Stimulated activated CD4-positive, alpha-beta T cell treated with anti-CD3 and anti-CD28 coated beads, TNF-alpha, amount 100 ng/mL, for 24 hours (primary cell): ENCODE results near the gene SIX3.

ENCODE experiments used
- DNase-seq, 3 experiments: peaks; one replicate each; pipeline ENCODE4 v3.0.0-alpha.2; 2020; ENCODE audit warnings: low read depth in 3 of 3

SIX3 gene

DNA sequence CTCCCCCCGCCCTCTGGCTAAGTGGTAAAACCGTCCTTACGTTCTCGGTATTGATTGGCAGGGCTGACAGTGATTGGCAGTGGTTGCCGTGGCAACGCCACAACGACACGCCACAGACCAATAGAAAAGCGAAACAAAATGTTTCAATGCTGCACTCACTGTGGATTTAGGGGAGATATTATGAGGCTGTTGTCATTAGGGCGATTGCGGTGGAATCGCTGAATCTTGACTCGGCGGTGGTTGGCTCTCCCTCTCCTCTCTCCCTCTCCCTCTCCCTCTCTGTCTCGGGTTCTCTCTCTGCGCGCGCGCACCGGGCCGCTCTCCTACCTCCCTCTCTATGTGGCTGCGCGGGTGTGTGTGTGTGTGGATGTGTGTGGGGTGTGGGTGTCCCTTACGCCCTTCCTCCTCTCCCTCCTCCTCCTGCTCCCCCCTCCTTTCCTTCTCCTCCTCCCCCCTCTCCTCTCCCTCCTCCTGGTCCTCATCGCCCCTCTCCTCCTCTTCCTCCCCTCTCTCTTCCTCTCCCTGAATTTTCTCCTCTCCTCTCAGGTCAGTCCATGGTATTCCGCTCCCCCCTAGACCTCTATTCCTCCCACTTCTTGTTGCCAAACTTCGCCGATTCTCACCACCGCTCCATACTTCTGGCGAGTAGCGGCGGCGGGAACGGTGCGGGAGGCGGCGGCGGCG lies at the start of gene SIX3:
TSS of gene SIX3 (plus strand) at position 152 of the 684 bp plus-strand sequence. CDS start at position 555, 403 bp downstream.
- peak in 2 of 3 experiments; percentile 14 to 51 for DNase-seq

- peak in 1 of 3 experiments; percentile 12 for DNase-seq
Measured at GRCh38 chr2:44894058-44894457, 47.4 kb upstream of the SIX3 start.

- no peak for DNase-seq
Measured at GRCh38 chr2:44895061-44895460, 46.4 kb upstream of the SIX3 start.

DNA sequence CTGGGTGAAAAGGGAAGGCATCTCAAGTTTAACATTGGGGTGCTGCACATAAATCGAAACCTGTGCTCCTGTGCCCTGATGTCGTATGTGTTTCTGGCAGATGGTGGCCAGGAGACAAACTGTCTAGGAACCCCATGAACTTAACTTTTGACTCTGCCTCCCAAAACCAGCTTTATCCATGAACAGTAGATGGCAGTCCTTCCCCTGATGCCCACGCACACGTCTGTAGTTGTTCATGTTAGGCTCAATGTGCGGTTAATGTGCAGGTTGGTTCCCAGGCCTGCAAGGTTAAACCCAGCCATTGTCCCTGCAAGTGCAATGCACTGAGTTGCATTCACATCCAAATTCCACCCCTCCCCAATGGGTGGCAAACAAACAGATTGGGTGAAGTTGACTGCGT lies 44.1 kb upstream of the SIX3 start:
- DNase-seq: no peak

GRCh38 chr2:44902217-44903137 lies 39.0 kb upstream of the SIX3 start:
- DNase-seq: no peak

DNA sequence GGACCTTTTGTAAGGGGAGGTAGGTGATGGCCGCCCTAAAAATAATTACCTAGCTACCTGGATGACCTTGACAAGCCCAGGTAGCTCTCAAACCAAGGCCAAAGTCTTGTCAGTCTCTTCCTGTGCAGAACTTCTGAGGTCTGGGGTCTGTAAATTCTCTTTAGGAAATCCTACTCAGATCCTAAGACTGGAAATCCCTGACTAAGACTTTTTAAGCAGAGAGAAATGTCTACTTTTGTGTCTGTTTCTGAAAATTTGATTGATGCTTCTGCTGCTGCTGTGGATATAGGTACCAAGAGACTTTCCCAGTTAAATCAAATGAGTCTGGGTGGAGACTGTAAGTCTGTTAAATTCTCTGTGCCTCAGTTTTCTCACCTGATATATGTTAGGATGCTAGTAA lies 36.9 kb upstream of the SIX3 start:
- no peak for DNase-seq

DNA sequence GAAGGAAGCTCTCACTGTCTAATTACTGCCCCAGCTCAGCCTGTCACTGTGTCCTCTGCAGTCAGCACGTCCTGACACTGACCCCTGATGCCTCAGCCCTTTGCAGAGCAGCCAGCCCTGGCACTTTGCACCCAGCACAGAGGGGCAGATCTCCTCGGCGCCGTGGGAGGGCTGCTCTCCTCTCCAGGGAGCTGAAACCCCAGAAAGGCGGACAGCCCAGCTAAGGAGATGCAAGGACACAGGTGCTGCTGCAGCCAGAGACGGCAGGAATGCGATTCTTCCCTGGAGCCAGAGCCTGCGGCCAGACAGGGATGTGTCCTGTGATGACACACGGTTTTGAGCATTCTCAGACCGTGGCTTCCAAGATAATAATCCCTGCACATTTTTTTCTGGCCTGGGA lies 34.5 kb upstream of the SIX3 start:
- DNase-seq: no peak

DNA sequence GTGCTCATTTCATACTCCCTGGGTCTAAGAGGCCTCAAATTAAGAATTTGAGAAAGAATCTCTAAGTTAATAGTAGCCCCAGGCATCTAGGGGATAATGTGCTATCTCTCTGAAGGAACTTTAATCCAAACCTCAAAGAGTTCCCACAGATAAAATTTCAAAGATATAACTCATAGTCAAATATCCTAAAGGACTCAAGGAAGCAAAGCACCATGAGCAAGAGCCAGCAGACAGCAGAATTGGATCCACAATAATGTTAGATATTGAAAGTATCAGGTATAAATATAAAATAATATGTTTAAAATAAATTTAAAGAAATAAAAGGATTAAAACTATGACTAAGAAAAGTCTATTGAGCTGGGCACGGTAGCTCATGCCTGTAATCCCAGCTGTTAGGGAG lies 31.7 kb upstream of the SIX3 start:
- DNase-seq: no peak

DNA sequence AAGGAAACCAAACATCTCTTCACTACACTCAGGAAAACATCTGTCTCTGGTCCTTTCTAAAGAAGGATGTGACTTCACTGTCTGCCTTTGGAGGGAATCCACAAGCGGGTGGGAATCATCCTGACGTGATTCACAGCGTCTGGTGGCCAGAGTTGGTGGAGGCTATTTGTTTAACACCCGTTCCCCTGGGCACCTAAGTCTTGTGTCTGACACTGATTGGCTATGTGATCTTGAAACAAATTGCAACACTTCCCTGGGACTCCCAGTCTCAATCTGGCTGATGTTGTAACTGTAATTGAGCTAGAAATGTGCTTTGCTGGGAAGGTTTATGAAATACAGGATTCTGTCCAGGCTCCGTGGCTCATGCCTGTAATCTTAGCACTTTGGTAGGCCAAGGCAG lies 28.8 kb upstream of the SIX3 start:
- DNase-seq: no peak

DNA sequence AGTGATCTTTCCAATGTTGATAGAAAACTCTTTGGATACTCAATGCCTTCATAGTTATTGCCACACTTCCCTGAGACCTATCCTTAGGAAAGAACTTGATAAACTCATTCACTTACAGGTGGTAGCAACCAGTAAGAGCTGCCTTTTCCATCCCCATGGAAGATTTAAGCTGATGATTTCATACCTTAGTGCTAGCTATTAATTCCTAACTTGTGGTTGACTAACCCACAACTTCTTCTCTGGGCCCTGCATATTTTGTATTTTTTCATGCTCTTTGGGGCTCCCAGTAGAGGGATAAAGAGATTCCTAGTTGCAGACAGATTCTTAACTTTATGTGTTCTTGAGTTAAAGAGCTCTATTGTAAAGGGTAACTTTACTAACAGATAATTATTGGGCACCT lies 25.2 kb upstream of the SIX3 start:
- DNase-seq: no peak

DNA sequence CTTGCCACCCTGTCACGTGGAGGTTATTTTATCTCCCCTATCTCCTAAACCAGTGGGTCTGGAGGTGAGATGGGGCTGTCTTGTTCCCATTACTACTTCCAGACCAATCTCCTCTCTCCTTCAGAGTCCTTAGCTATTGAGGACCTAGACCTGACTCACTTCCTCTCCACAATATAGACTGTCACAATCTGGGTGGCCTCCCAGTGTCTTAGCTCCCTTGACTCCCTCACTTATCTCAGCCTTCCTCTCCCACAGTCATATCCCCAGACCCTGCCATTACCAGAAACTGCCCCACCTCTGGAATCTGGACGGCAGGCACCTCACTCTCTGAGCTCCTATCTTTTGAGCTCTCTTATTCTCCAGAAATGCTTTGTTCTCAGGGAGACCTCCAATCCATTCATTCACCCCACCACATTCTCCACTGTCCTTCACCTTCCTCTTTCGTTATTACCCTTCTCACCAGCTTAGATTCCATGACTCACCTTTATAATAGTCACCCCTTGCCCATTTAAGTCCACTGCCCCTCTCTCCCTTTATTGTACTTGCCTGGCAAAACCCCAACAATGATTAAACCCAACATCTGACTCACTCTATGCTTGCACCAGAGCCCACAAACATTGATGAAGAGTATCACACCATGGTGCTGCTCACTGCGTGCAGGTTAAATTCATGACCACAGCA lies 23.3 kb upstream of the SIX3 start:
- no peak for DNase-seq

- no peak for DNase-seq
Measured at GRCh38 chr2:44920751-44921150, 20.8 kb upstream of the SIX3 start.

- no peak for DNase-seq
Measured at GRCh38 chr2:44922776-44923175, 18.7 kb upstream of the SIX3 start.

DNA sequence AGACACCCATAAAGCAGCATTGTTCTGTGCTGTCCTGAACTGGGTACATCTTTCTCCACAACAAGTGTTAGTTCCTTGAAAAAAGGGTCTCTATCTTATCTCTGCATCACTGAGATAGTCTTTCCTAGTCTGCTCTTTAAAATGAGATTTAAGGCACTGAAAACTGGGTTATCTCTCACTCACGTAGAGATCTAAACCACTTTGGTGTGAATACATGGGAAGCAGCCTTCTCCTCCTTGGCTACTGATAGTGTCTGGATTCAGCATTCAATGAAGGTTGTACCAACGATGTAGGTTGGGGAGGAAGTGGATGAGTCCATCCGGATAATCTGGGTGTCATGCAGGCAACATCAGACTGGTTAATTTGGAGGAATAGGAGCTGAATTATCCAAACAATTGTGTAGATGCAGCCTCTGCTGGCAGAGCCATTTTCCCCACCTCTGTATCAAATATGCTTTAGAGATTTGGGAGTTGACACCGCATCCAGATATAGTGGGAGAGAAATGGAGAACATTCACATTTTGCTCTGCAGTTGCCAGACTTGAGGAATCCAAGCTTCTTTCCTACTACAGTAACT lies 15.9 kb upstream of the SIX3 start:
- no peak for DNase-seq

- no peak for DNase-seq
Measured at GRCh38 chr2:44926957-44927356, 14.5 kb upstream of the SIX3 start.

DNA sequence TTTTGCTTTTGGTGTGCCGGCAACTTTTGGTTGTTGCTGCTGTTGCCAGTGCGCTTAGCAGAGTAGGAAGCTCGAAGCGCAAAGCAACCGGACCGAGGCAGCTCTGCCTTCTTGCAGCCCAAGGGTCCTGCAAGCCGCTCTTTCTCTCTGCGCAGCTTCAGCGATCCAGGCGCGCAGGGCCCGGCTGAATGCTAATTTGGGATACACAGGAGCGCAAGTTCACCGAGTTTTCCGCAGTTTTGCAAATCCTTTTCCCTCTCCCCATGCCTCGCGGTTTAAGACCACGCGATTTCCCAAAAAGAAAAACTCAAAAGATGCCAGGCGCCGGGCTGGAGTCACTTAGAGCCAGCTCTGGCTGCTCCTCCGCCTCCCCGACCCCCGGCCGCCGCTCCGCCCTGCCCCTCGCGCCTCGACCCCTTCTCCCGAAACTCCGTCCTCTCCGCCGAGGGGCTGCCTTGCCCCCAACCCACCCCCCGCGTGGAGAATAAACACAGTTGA lies 13.5 kb upstream of the SIX3 start:
- DNase-seq: no peak

- DNase-seq: no peak
Measured at GRCh38 chr2:44928483-44929158, 12.9 kb upstream of the SIX3 start.

GRCh38 chr2:44929159-44929734 lies 12.3 kb upstream of the SIX3 start:
- DNase-seq: no peak

DNA sequence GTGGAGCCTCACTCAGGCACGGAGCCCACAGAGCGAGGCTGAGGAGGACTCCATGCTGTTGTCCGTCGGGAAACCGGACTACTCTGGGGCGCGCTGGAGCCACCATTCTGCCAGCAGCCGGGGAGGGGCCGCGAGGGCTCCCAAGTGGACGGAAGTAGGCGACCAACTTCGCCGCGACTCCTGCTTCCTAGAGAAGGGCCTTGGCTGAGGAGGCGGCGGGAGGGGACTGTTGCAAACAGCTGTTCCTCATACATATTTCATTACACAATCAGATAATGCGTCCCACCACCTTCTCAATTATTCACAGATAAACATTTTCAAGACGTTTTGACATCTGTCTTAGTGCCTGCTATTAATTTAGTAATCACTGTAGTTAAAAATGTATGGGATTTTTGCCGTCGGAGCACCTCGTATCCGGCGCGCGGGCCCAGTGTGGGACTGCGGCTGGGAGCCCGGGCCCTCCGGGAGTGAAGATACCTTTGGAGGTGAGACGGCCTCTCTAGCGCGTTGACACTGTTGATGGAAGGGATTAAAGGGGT lies 11.7 kb upstream of the SIX3 start:
- DNase-seq: no peak

GRCh38 chr2:44930274-44931197 lies 11.0 kb upstream of the SIX3 start:
- DNase-seq: no peak
